Erythroblast (primary cell): ENCODE data around the gene MINDY4.

Experiments
- DNase-seq, 2 experiments: peaks; one replicate each; lab custom pipeline; 2025; lab: John Stamatoyannopoulos, UW
- GATA1 ChIP-seq: IDR thresholded peaks from 2 replicates; pipeline ENCODE4 v1.6.1; 2011; ENCODE audit warnings: low read depth, mild to moderate bottlenecking, control low read depth, low read length, moderate library complexity
- POLR2A ChIP-seq: IDR thresholded peaks from 2 replicates; pipeline ENCODE4 v1.6.1; 2011; ENCODE audit warnings: mild to moderate bottlenecking, low read length

Gene MINDY4

GRCh38 chr7:30771880-30772425 is 736 bp downstream of the MINDY4 start:
- TF ChIP-seq GATA1, result no peak
- TF ChIP-seq POLR2A, result no peak
- peak; percentile 44 to 51 for DNase-seq

DNA sequence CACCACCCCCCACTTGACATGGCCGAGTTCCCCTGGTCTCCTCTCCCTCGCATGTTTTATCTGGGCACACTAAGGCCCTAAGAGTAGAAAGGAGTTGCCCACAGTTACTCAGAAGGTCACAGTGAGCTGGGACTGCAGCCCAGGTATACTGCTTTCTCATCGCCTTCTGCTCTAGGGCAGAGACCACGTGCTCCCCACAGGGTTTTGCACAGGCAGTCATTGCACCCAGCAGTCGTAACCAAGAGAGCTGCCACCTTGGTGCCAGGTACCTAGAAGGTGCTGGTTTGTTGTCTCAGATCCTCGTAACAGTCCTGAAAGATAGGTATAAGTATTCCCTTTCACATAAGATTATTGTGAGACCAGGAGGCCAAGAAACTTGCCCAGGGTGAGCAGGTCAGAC is 1.8 kb downstream of the MINDY4 start:
- no peak for DNase-seq
- no peak for TF ChIP-seq GATA1
- no peak for TF ChIP-seq POLR2A

DNA sequence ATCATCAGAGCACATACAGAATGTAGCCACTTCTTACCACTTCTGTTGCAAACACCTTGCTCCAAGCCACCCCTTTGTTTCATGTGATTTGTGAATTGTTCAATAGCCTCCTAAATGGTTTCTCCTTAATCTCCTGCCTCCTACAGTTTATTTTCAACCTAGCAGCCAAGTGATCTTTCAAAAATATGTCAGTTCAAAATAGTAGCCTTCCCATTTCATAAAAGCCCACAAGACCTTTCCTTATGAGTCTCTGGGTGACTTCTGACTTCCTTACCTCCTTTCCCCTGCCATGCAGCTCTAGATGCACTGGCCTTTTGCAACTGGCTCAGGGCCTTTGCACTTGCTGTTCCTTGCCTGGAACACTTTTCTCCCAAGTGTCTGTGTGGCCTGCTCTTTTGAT is 4.8 kb downstream of the MINDY4 start:
- no peak for DNase-seq
- TF ChIP-seq GATA1 (no peak), POLR2A (no peak)

DNA sequence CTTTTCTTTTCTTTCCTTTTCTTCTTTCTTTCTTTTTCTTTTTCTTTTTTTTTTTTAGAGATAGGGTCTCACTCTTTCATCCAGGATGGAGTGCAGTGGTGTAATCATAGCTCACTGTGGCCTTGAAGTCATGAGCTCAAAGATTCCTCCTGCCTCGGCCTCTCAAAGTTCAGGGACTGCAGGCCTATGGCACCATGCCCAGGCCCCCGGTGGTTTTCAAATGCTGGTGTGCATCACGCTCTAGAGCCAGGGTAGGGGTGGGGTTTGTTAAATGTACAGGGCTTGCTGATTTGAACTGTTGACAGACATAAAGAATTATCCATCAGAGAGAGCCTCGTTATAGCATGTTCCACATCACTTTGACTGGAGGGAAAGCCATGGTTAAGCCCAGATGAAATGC is 5.8 kb downstream of the MINDY4 start:
- no peak for DNase-seq
- TF ChIP-seq GATA1, result no peak
- no peak for TF ChIP-seq POLR2A

GRCh38 chr7:30778255-30779025 is 7.2 kb downstream of the MINDY4 start:
- no peak for TF ChIP-seq POLR2A
- no peak for DNase-seq

DNA sequence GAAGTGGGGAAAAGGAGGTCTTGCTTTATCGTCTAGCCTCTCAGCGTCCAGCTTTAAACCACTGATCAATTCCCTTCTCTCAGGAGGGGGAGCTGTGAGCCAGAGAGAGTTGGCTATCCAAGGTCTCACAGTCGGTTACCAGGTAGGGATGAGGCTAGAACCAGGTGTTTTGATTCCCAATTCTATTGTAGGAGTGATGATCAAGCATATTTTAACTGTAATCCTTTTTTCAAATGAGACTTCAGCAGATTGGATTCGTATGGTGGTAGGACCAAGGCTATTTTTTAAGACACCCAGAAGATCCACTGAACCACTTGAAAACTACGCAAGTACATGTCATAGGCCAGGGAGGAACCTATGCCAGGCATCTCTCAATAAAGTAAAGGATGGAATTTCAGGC is 8.4 kb downstream of the MINDY4 start:
- DNase-seq, result no peak
- TF ChIP-seq POLR2A, result no peak
- TF ChIP-seq GATA1, result no peak

- no peak for DNase-seq
- no peak for TF ChIP-seq POLR2A
- TF ChIP-seq GATA1, result no peak
Measured at GRCh38 chr7:30780941-30781340, 9.7 kb downstream of the MINDY4 start.

GRCh38 chr7:30782690-30783089 is 11.5 kb downstream of the MINDY4 start:
- no peak for TF ChIP-seq GATA1
- no peak for TF ChIP-seq POLR2A

GRCh38 chr7:30785786-30786185 is 14.6 kb downstream of the MINDY4 start:
- no peak for TF ChIP-seq POLR2A
- no peak for TF ChIP-seq GATA1
- no peak for DNase-seq

More at GRCh38 chr7:30782690-30783089, 11.5 kb downstream of the MINDY4 start:
- no peak for DNase-seq

- no peak for TF ChIP-seq POLR2A
- no peak for TF ChIP-seq GATA1
- no peak for DNase-seq
Measured at GRCh38 chr7:30787486-30787885, 16.3 kb downstream of the MINDY4 start.

GRCh38 chr7:30788640-30789333 is 17.6 kb downstream of the MINDY4 start:
- DNase-seq, result no peak
- TF ChIP-seq GATA1, result no peak
- TF ChIP-seq POLR2A, result no peak

DNA sequence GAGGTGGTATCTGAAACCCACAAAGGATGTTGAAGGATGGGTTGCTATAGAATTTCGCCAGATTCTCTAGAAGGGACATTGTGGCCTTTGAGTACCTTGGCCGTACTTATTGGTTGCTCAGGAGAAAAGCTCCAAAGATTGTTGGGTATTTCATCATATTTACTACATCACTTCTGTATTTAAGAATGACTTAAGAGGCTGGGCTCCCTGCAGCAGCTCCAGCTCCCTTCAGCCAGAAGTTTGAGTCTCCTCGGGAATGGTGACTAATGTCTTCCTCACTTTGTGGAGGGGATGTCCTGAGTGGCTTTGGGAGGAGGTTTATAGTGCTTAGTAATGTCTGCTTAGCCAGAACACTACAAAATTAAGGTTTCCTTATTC is 18.1 kb downstream of the MINDY4 start:
- peak in 1 of 2 experiments; percentile 8 for DNase-seq
- TF ChIP-seq GATA1 (no peak), POLR2A (no peak)

- DNase-seq, result no peak
- TF ChIP-seq GATA1 (no peak), POLR2A (no peak)
Measured at GRCh38 chr7:30790356-30790755, 19.1 kb downstream of the MINDY4 start.

- DNase-seq, result peak in 1 of 2 experiments; percentile 8
- no peak for TF ChIP-seq GATA1
- TF ChIP-seq POLR2A, result no peak
Measured at GRCh38 chr7:30791114-30791513, 19.9 kb downstream of the MINDY4 start.
